Measurements from ENCODE around the gene GMPR.

GRCh38 chr6:16274483-16274882, 36.1 kb downstream of the GMPR start:
- TF ChIP-seq, protein P1, sequence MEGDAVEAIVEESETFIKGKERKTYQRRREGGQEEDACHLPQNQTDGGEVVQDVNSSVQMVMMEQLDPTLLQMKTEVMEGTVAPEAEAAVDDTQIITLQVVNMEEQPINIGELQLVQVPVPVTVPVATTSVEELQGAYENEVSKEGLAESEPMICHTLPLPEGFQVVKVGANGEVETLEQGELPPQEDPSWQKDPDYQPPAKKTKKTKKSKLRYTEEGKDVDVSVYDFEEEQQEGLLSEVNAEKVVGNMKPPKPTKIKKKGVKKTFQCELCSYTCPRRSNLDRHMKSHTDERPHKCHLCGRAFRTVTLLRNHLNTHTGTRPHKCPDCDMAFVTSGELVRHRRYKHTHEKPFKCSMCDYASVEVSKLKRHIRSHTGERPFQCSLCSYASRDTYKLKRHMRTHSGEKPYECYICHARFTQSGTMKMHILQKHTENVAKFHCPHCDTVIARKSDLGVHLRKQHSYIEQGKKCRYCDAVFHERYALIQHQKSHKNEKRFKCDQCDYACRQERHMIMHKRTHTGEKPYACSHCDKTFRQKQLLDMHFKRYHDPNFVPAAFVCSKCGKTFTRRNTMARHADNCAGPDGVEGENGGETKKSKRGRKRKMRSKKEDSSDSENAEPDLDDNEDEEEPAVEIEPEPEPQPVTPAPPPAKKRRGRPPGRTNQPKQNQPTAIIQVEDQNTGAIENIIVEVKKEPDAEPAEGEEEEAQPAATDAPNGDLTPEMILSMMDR (IDR thresholded peaks at IDR 0.05), result no peak
- TF ChIP-seq POLR2A (IDR thresholded peaks at IDR 0.05), result no peak
- no peak for TF ChIP-seq EP300 (IDR thresholded peaks at IDR 0.05)
- no peak for TF ChIP-seq POLR2AphosphoS5 (IDR thresholded peaks at IDR 0.05)
